HG02870 (cell line): ENCODE data around the gene SLC2A5.

Experiments
- ATAC-seq: cut with Tn5 transposase; IDR thresholded peaks from one replicate; pipeline ENCODE4 v1.9.1; 2021; ENCODE audit warnings: mild to moderate bottlenecking, moderate library complexity; ENCODE audit not compliant: unreplicated experiment

SLC2A5 gene

GRCh38 chr1:9065213-9065751, 4.2 kb downstream of the SLC2A5 start:
- ATAC-seq = no peak

- no peak for ATAC-seq
Observed at GRCh38 chr1:9062846-9063245, 6.6 kb downstream of the SLC2A5 start.

- ATAC-seq = no peak
Observed at GRCh38 chr1:9062021-9062471, 7.4 kb downstream of the SLC2A5 start.

- ATAC-seq = no peak
Observed at GRCh38 chr1:9061252-9061960, 8.0 kb downstream of the SLC2A5 start.

GRCh38 chr1:9059891-9060744, 9.3 kb downstream of the SLC2A5 start:
- no peak for ATAC-seq

- no peak for ATAC-seq
Observed at GRCh38 chr1:9058465-9058864, 11.0 kb downstream of the SLC2A5 start.

GRCh38 chr1:9057851-9058250, 11.6 kb downstream of the SLC2A5 start:
- no peak for ATAC-seq

GRCh38 chr1:9052272-9053049, 17.0 kb downstream of the SLC2A5 start:
- ATAC-seq = no peak

GRCh38 chr1:9051379-9051778, 18.1 kb downstream of the SLC2A5 start:
- ATAC-seq = no peak

GRCh38 chr1:9050803-9051202, 18.6 kb downstream of the SLC2A5 start:
- ATAC-seq = no peak

GRCh38 chr1:9048551-9048950, 20.9 kb downstream of the SLC2A5 start:
- ATAC-seq = no peak

GRCh38 chr1:9047019-9047418, 22.4 kb downstream of the SLC2A5 start:
- no peak for ATAC-seq

GRCh38 chr1:9045861-9046510, 23.4 kb downstream of the SLC2A5 start:
- no peak for ATAC-seq

GRCh38 chr1:9044236-9044635, 25.2 kb downstream of the SLC2A5 start:
- ATAC-seq = no peak

- no peak for ATAC-seq
Observed at GRCh38 chr1:9042272-9042671, 27.2 kb downstream of the SLC2A5 start.

- no peak for ATAC-seq
Observed at GRCh38 chr1:9041116-9041779, 28.2 kb downstream of the SLC2A5 start.

GRCh38 chr1:9040659-9041030, 28.8 kb downstream of the SLC2A5 start:
- ATAC-seq = no peak

GRCh38 chr1:9039761-9040658, 29.4 kb downstream of the SLC2A5 start:
- no peak for ATAC-seq
